Panc1 (cell line): ENCODE results near the gene PCLO.

Source experiments
- POLR2AphosphoS5 ChIP-seq: IDR thresholded peaks from 2 replicates; pipeline ENCODE4 v1.6.1; 2012; ENCODE audit warnings: mild to moderate bottlenecking, low read depth, low read length, moderate library complexity
- SIN3A ChIP-seq: IDR thresholded peaks from 2 replicates; pipeline ENCODE4 v1.6.1; 2012; ENCODE audit warnings: low read depth, mild to moderate bottlenecking, low read length, moderate library complexity, borderline replicate concordance; ENCODE audit not compliant: insufficient read depth
- TF ChIP-seq, protein P1 (sequence below): fragments of 450-650 bp; IDR thresholded peaks from 2 replicates; pipeline ENCODE4 v1.5.1; 2017; ENCODE audit warnings: mild to moderate bottlenecking
- TF ChIP-seq, protein P2 (sequence below), 2 experiments: IDR thresholded peaks; 2 replicates each; pipeline ENCODE4 v1.6.1; 2011 to 2012; ENCODE audit warnings: low read depth in 2 of 2, control low read depth in 1 of 2, low read length in 1 of 2, mild to moderate bottlenecking in 1 of 2, moderate library complexity in 1 of 2; ENCODE audit not compliant: insufficient read depth in 1 of 2

DNA sequence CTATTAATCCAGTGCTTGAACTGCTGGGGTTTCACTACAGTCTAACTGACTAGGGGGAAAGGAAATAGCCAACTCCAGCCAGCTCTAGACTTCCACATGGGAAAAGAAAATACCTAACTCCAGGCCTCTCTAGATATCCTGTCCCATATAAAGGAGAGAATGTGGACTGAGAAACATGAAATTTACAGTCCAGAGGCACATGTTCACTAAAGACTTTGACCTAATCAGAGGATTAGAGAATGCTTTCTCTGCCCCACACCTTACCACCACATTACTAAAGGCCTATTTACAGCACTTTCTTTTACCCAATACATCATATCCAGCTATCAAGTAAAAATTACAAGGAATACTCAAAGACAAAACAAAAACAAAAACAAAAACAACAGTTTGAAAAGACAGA is 164.2 kb downstream of the PCLO start:
- TF ChIP-seq, protein P1, sequence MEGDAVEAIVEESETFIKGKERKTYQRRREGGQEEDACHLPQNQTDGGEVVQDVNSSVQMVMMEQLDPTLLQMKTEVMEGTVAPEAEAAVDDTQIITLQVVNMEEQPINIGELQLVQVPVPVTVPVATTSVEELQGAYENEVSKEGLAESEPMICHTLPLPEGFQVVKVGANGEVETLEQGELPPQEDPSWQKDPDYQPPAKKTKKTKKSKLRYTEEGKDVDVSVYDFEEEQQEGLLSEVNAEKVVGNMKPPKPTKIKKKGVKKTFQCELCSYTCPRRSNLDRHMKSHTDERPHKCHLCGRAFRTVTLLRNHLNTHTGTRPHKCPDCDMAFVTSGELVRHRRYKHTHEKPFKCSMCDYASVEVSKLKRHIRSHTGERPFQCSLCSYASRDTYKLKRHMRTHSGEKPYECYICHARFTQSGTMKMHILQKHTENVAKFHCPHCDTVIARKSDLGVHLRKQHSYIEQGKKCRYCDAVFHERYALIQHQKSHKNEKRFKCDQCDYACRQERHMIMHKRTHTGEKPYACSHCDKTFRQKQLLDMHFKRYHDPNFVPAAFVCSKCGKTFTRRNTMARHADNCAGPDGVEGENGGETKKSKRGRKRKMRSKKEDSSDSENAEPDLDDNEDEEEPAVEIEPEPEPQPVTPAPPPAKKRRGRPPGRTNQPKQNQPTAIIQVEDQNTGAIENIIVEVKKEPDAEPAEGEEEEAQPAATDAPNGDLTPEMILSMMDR: no peak
- TF ChIP-seq POLR2AphosphoS5 (no peak), SIN3A (no peak)
- TF ChIP-seq, protein P2, sequence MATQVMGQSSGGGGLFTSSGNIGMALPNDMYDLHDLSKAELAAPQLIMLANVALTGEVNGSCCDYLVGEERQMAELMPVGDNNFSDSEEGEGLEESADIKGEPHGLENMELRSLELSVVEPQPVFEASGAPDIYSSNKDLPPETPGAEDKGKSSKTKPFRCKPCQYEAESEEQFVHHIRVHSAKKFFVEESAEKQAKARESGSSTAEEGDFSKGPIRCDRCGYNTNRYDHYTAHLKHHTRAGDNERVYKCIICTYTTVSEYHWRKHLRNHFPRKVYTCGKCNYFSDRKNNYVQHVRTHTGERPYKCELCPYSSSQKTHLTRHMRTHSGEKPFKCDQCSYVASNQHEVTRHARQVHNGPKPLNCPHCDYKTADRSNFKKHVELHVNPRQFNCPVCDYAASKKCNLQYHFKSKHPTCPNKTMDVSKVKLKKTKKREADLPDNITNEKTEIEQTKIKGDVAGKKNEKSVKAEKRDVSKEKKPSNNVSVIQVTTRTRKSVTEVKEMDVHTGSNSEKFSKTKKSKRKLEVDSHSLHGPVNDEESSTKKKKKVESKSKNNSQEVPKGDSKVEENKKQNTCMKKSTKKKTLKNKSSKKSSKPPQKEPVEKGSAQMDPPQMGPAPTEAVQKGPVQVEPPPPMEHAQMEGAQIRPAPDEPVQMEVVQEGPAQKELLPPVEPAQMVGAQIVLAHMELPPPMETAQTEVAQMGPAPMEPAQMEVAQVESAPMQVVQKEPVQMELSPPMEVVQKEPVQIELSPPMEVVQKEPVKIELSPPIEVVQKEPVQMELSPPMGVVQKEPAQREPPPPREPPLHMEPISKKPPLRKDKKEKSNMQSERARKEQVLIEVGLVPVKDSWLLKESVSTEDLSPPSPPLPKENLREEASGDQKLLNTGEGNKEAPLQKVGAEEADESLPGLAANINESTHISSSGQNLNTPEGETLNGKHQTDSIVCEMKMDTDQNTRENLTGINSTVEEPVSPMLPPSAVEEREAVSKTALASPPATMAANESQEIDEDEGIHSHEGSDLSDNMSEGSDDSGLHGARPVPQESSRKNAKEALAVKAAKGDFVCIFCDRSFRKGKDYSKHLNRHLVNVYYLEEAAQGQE (IDR thresholded peaks at IDR 0.05; ENCODE audit: insufficient read depth in 1 of 2, low read depth in 2 of 2, low read length in 1 of 2): no peak
